NCI-H524 (cell line): ENCODE data around the gene ADAM10.
A peak's percentile ranks its signal among the peaks of the same experiment; 100 is the strongest.

Experiments
- DNase-seq, 2 experiments: peaks; one replicate each; lab custom pipeline; 2025; lab: John Stamatoyannopoulos, UW

The ADAM10 gene

GRCh38 chr15:58576657-58577056 is 172.8 kb downstream of the ADAM10 start:
- DNase-seq, result no peak

DNA sequence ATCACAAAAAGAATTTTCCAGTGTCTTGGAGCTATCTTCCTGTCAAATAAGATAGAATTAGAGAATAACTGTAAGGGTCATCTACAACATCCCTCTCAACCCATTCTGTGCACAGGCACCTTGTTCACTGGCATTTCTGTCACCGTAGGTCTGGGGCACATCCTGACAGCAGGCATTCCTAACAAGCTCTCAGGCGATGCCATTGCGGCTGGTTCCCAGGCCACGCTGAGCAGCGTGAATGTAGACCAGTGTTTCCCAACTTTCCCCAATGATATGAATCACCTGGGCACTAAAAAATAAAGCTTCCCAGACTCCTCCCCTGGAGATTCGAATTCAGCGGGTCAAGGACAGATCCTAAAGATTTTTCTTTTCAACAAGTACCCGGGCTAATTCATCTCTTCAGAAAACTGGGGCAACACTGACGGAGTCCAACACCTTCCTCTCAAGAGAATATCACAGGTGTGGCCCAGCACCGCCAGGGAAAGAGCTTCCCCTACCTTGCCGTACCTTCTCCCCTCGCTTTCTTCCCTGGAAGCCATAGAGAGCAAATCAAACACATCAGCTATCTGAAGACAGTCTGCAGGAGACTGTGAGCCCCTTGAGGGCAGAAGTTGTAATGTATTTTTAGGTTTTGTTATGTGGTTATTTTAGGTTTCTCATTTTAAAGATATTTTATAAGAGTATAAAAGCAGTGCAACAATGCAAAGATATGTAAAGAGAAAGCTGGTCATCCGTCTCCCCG is 174.3 kb downstream of the ADAM10 start:
- no peak for DNase-seq

DNA sequence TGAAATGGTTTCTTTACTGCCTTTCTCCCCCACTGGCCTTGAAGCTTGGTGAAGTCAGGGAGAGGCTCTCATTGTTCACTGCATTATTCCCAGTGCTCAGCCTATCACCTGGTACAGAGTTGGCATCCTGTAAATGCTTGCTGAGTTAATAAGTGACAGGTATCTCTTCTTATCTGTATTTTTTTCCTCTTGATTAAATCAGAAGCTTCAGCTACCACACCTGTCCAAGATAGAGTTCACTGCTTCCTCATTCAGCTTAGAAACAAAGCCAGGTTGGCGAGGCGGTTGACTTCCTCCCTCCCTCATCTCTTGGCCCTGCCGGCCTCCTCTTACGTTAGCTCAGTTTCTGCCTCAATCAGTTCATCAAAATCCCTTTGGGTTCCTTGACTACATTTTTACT is 174.9 kb downstream of the ADAM10 start:
- DNase-seq, result no peak

DNA sequence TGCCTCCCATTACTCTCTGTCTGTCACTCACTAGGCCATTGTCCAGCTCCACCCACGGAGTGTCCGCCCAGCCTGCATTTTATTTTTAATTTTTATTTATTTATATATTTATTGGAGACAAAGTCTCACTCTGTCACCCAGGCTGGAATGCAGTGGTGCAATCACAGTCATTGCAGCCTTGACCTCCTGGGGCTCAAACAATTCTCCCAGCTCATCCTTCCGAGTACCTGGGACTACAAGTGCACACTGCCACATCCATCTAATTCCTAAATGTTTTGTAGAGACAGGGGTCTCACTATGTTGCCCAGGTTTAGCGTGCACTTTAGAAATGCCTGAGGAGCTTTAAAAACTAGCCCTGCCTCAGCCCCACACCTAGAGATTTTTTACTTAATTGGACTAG is 176.2 kb downstream of the ADAM10 start:
- no peak for DNase-seq

GRCh38 chr15:58572521-58572920 is 177.0 kb downstream of the ADAM10 start:
- no peak for DNase-seq

DNA sequence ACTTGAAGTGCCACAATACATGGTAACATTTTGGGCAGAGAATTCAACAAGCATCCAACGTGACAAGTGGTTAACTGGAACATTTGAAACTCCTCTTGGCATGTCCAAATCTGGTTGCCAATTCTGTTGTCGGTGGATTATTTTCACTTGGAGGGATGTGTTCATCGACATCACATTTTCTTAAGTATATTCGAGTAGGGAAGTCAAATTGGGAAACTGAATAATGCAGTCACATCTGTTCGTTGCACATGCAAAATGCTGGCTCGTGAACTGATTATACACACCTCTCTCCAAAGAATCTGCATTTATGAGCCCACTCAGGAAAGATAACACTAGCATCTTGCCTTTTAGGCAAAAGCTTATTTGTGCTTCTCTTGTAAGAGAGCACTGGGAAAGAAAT is 178.0 kb downstream of the ADAM10 start:
- DNase-seq, result peak in 1 of 2 experiments; percentile 16

GRCh38 chr15:58569455-58569854 is 180.1 kb downstream of the ADAM10 start:
- DNase-seq, result peak in 1 of 2 experiments; percentile 17

- DNase-seq, result peak in 1 of 2 experiments; percentile 65
These were observed 181.3 kb downstream of the ADAM10 start for GRCh38 chr15:58568157-58568571.

DNA sequence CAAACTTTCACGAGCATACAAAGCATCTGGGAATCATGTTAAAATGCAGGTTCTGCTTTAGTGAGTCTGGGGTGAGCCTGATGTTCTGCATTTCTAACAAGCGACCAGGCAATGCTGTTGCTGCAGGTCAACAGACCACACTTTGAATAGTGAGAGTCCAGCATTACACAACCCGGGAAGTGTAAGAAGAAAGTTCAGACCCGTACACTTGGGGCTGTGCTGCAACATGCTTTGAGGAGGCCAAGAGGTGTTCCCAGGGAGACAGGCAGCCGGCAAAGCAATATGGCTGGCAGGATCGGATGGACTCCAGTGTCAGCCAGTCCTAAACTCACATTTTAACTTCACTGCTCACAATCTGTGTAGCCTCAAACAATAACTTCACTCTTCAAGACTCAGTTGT is 183.5 kb downstream of the ADAM10 start:
- DNase-seq, result no peak

- DNase-seq, result no peak
These were observed 183.9 kb downstream of the ADAM10 start for GRCh38 chr15:58565619-58566018.

GRCh38 chr15:58564981-58565380 is 184.5 kb downstream of the ADAM10 start:
- DNase-seq, result peak; percentile 98 to 100

DNA sequence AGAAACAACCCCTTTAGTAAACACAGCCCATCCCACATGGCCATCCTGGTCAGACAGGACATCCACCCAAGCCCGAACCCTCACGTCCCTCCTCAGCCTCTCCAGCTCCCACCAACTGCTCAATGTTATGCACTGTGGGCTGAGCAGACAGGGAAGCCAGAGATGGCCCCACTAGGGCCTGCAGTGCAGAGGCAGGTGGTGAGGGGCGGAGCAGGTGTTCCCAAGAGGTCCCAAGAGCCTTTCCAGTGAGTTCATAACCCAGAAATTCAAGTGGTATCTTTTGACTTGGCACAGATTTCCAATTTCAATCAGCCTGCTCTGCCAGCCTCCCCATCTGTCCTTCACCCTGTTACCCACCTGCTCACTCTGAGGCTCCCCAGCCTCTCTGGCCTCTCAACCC is 187.4 kb downstream of the ADAM10 start:
- DNase-seq, result peak; percentile 100

DNA sequence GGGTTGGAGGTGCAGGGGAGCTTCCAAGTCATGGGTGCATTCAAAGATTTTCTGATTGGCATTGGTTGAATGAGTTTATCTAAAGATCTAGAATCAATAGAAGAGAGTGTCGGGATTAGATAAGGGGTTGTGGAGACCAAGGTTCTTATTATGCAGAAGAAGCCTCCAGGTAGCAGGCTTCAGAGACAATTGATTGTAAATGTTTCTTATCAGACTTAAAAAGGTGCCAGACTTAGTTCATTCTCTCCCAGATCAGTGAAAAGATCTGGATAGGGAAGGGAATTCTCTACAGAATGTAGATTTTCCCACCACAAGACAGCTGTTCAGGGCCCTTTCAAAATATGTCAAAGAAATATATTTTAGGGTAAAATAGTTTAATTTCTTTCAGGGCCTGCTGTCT is 188.2 kb downstream of the ADAM10 start:
- no peak for DNase-seq

GRCh38 chr15:58559904-58560588 is 189.5 kb downstream of the ADAM10 start:
- no peak for DNase-seq

DNA sequence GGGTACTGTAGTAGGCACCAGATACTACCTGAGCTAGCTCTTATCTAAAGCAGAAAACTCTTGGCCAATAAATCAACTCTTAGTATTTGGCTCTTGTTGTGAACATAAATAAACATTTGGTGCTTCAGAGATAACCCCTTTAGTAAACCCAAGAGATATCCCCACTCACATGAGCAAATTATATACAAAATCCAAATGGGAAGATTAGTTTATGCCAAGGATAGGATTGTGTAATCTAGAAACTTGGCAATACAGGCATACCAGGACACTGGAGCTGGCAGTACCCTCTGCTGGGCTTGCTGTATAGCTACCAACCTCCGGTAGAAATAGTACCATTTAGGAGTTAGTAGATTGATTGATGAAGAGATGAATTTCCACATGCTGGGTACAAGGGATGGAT is 190.7 kb downstream of the ADAM10 start:
- no peak for DNase-seq

- no peak for DNase-seq
These were observed 193.0 kb downstream of the ADAM10 start for GRCh38 chr15:58556541-58556940.

DNA sequence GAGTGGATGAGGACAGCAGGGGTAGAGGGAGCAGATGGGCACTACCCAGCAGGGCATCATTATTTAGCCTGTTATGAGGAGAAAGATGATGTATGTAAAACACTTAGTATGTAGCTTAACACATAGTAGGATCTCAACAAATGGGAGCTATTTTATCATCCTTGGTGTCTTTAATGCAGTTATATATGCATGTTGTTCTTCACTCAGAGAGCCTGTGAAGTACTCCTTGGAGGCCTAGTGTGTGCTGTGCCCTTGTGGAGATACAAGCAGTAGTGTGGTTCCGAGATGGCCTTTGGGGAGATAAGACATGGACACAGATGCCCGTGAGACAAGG is 193.5 kb downstream of the ADAM10 start:
- DNase-seq, result peak in 1 of 2 experiments; percentile 66

GRCh38 chr15:58555162-58556027 is 194.1 kb downstream of the ADAM10 start:
- peak; percentile 99 for DNase-seq

DNA sequence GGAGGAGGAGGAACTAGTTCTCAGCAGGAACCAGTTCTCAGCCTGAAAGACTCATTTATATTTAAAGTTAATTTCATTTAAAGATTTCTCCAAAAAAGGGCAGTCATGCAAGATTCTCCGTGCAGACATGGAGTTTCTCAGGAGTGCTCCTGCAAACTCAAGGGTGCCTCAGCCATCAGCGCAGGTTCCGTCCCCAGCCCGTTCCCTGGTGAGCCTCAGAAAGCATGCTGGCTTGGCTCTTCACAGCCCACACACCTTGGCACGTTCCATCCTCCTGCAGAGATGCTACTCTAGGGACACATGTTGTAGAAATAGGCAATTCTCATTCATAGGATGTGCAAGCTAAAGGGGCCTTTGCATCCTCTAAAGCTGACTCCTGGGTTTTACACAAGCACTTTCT is 194.7 kb downstream of the ADAM10 start:
- no peak for DNase-seq

- DNase-seq, result no peak
These were observed 196.1 kb downstream of the ADAM10 start for GRCh38 chr15:58553365-58553918.

GRCh38 chr15:58552505-58553364 is 196.8 kb downstream of the ADAM10 start:
- no peak for DNase-seq
